HT-29 (cell line): ENCODE data around the gene TCERG1L. TPM values are rescaled to one million over a fixed set of nuclear protein-coding genes. Genes with fewer than 3 reads are reported as not detected.
"Not testable (repeated sequence)": the region's sequence is repeated elsewhere in the genome, so short reads cannot be mapped to it uniquely, and the experiment has no call there.

ENCODE experiments used
- DNase-seq: peaks from one replicate; pipeline ENCODE4 v3.0.0-alpha.2; 2015; ENCODE audit warnings: low spot score
- total RNA-seq: library from RNA; depleted of rRNA; stranded (reverse); fragments of >200 nt; shearing (Covaris generic); gene quantifications from 2 replicates; pipeline ENCODE4 v1.2.3, GENCODE V29; 2014

The TCERG1L gene
- total RNA-seq, 1 experiment from 2014 or later: not detected

GRCh38 chr10:131086511-131086910 is 225.0 kb downstream of the TCERG1L start:
- no peak for DNase-seq

GRCh38 chr10:131086094-131086493 is 225.4 kb downstream of the TCERG1L start:
- no peak for DNase-seq

DNA sequence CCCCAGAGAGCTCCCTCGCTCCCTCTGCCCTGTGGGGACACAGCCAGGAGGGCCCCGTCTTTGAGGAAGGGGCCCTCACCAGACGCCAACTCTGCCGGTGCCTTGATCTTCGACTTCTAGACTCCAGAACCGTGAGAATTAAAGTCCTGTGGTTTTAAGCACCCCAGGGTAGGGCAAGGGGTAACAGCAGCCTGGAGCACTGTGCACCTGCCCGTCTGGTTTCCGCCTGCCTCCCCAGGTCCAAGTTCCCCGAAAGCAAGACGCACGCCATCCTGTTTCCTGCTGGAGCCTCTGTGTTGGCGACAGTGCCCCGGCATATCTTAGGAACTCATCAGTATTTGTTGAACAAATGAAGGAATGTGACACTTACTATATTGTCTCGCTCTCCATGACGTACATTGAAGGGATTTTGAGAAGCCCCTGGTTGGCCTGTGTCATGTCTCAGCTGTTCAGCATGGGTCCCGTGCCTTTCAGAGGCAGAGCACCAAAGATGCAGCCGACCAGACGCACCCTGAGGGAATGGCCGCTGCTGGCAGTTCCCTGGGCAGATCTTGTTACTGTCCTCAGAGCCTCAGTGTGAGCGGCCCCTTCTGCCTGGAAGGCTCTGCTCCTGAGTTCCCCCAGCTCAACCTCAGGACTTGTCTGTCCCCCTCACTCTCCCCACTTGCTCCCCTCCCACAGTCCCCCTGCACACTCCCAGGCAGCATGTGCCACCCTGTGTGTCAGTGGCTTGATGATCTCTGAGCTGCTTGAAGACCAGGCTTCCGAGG is 226.2 kb downstream of the TCERG1L start:
- no peak for DNase-seq

DNA sequence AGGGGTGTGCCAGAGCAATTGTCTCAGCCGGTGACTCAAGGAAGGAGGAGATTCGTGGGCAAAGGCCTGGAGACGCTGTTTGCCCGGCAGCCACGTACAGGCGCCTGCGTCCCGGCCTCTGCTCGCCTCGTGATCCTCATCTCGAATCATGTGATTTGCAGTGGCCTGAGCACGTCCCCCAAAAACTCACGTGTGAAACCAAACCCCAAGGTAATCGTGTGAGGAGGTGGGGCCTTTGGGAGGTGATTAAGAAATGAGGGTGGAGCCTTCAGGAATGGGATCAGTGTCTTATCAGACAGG is 226.8 kb downstream of the TCERG1L start:
- no peak for DNase-seq

DNA sequence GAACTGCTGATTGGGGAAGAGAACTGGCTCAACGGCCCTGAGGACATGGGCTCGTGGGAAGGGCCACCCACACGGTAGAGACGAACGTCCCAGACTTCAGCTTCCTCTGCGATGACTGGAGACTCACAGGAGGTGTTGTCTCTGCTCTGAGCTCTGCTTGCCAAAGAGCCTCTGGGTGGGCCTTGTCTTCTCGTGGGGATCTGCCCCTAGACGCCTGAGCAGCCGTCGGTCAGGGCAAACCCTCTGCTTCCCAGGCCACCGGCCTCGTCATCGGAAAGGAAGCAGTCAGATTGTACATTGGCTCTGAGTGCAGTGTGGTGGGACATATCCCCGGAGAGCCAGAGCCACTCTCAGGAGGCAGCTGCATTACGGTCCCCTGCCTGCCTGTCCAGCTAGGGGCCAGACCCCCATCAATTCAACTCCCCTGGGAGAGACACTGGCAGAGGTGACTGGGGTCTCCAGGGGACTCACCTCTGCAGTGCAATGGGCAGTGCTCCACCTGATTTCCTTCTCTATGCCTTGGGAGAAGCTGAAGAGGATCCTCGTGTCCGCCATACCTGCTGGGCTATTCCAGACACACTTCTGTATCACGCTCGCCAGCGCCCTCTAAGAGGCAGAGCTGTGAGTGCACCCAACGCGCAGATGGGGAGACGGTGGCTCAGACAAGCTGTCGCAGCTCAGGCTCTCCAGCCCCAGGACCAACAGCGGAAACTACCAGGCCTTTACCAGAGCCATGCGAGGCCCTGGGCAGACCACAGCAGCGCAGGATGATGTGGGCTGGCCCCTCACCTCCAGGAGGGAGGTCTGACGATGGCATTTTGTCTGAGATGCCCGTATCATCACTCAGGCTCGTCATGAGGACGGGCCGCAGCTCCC is 227.4 kb downstream of the TCERG1L start:
- no peak for DNase-seq

- DNase-seq: no peak
Measured at GRCh38 chr10:131082991-131083481, 228.5 kb downstream of the TCERG1L start.

- no peak for DNase-seq
Measured at GRCh38 chr10:131082201-131082850, 229.2 kb downstream of the TCERG1L start.

- DNase-seq: no peak
Measured at GRCh38 chr10:131081786-131082185, 229.7 kb downstream of the TCERG1L start.

GRCh38 chr10:131081376-131081775 is 230.1 kb downstream of the TCERG1L start:
- no peak for DNase-seq

DNA sequence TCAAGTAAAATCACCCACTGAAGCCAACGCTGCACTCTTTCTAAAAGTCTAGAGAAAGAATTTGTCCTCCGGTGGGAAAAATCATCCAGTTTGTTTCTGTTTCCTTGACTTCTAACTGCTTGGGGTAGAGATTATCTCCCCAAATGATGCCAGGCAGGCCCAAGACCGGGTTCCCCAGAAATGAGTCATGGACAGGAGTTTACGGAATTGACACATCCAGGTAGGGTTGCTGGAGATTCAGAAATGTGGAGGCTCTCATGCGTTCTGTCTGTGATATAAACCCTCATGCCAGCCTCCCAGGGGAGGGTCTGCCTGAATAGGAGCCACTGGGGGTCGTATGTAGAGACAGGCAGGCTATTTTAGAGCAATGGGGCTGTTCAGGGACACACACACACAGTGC is 230.9 kb downstream of the TCERG1L start:
- no peak for DNase-seq

- DNase-seq: no peak
Measured at GRCh38 chr10:131079314-131079713, 232.2 kb downstream of the TCERG1L start.

- DNase-seq: not testable (repeated sequence)
Measured at GRCh38 chr10:131078882-131079280, 232.6 kb downstream of the TCERG1L start.

DNA sequence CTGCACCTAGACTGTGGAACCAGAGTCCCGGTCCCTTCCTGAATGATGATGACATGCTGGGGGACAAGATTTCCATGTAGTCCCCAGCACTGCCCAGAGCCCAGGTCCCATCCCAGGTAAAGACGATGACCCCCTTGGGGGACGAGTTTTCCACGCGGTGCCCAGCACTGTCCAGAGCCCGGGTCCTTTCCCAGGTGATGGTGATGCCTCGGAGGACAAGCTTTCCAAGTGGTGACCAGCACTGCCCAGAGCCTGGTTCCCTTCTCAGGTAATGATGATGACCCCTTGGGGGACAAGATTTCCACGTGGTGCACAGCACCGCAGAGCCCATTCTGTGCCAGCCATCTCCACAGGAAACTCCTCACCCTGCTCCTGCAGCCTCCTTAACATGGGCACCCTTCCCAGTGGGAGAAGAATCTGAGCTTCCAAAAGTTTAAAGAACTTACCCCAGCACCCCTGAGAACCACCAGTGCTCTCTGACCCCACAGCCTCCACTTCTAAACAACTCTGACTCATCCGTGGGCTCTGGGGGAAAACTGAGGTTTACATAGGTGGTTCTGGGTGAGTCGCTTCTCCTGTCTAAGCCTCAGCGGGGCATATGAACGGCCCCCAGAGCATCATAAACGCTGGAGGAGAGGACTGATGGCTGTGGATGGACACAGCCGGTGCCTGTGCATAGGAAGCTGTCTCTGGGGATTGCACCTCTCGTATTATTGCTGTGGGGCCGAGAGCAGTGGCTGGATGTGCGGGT is 233.2 kb downstream of the TCERG1L start:
- no peak for DNase-seq

- no peak for DNase-seq
Measured at GRCh38 chr10:131077724-131078123, 233.8 kb downstream of the TCERG1L start.

DNA sequence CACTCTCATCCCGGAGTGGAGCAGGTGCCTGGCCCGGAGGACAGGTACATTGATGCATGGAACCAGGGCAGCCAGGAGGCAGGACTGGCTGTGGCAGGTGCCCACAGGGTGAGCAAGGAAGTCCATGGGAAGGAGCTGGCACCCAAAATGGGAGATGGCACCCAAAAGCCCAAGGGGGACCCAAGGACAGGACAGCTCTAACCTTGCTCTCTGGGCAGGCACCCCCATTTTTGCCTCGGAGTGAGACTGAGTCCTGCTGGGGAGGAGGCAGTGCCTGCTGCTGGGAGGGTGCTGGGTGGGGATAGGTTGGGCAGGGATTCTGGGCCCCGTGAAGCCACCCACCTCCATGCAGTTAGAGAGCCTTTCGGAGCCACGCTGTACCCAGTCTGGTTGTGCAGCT is 234.5 kb downstream of the TCERG1L start:
- no peak for DNase-seq

GRCh38 chr10:131076356-131076755 is 235.2 kb downstream of the TCERG1L start:
- DNase-seq: no peak

DNA sequence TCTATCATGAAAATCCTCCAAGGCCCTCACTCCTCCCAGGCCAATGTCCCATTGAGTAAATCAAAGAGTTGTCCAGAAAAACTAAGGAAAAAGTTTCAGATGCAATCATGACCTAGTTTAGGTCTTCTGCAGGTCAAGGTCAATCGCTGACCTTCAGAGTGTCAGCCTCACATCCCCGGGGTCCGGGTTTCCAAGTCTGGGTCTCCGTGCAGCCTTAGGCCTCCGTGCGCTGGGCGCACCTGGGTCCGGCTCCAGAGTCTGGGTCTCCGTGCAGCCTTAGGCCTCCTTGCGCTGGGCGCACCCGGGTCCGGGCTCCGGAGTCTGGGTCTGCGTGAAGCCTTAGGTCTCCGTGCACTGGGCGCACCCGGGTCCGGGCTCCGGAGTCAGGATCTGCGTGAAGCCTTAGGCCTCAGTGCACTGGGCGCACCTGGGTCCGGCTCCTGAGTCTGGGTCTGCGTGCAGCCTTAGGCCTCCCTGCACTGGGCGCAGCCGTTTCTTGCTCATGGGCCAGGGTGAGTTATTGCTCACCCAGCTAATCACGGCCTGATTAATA is 236.2 kb downstream of the TCERG1L start:
- no peak for DNase-seq

DNA sequence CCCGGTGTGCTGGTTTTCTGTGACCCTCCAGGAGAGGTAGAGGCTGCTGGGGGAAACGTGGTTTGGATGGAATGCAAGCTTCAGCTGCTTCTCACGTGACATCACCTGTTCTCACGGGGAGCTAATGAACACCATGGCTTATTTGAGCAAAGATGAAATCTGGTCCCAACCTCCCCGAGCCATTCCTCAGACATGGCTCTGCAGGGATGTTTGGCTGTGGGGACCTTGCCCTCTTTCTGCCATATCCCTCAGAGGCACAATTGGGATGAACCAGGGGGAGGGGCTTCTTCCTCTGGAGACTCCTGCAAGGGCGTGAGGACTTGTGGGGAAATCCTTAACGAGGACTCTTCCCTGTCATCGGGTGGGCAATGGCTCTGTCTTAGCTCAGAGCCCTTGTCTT is 236.8 kb downstream of the TCERG1L start:
- DNase-seq: no peak

- no peak for DNase-seq
Measured at GRCh38 chr10:131073469-131074035, 238.0 kb downstream of the TCERG1L start.

DNA sequence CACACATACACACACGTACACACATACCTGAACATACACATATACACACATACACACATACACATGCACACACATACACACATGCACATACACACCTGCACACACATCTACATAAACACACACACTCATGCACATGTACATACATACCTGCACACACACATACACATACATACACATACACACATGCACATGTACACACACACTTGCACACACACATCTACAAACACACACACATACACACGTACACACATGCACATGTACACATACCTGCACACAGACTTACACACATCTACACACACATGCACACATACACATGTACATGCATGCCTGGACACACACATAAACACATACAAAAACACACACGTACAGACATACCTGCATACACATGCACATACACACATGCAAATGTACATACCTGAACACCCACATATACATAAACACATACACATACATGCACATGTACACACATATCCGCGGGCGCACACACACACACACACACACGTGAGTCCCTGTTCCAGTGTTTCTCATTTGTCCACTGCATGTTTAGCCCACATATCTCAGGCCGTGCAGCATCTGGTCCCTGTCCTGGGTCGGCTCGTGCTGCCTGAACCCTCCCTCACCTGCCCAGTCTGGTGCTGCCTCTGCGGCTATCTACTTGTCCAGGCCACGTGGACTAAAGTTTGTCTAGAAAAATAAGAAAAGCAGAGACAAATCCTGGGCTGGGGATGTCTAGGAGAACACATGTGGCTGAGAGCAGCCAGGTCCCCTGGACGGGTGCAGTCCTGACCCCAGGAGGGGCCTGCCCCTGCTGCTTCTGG is 238.7 kb downstream of the TCERG1L start:
- DNase-seq: no peak
